ENCODE results near the gene HMGCLL1.

HMGCLL1 gene

GRCh38 chr6:55562318-55562717, 16.7 kb downstream of the HMGCLL1 start:
- H3K4me1 Mint-ChIP-seq, result no peaks in the 10 kb centered on the region
- no peaks in the 10 kb centered on the region for H3K36me3 Mint-ChIP-seq

GRCh38 chr6:55560290-55560885, 18.6 kb downstream of the HMGCLL1 start:
- no peaks in the 10 kb centered on the region for H3K36me3 Mint-ChIP-seq
- H3K27ac Mint-ChIP-seq, result no peak overlapping the region
- H3K27me3 Mint-ChIP-seq, result no peaks in the 10 kb centered on the region
- H3K9me3 Mint-ChIP-seq, result no peaks in the 10 kb centered on the region
- DNase-seq, result no peak
- CTCF ChIA-PET, result no interaction called here
- H3K4me3 Mint-ChIP-seq, result no peak overlapping the region
- no peaks in the 10 kb centered on the region for H3K4me1 Mint-ChIP-seq

More at GRCh38 chr6:55562318-55562717, 16.7 kb downstream of the HMGCLL1 start:
- DNase-seq, result no peak
- Mint-ChIP-seq H3K9me3 (no peaks in the 10 kb centered on the region), H3K27ac (no peak overlapping the region), H3K27me3 (no peaks in the 10 kb centered on the region), H3K4me3 (no peak overlapping the region)
- CTCF ChIA-PET, result no interaction called here

- CTCF ChIA-PET, result no interaction called here
These were observed 21.8 kb downstream of the HMGCLL1 start for GRCh38 chr6:55557146-55557545.

GRCh38 chr6:55545791-55546190, 33.2 kb downstream of the HMGCLL1 start:
- Mint-ChIP-seq H3K27ac (no peak overlapping the region), H3K4me3 (no peak overlapping the region), H3K9me3 (no peaks in the 10 kb centered on the region), H3K4me1 (no peaks in the 10 kb centered on the region), H3K27me3 (no peaks in the 10 kb centered on the region), H3K36me3 (no peaks in the 10 kb centered on the region)
- DNase-seq, result no peak
- CTCF ChIA-PET, result no interaction called here

More at GRCh38 chr6:55557146-55557545, 21.8 kb downstream of the HMGCLL1 start:
- no peak overlapping the region for H3K27ac Mint-ChIP-seq
- H3K4me1 Mint-ChIP-seq, result no peaks in the 10 kb centered on the region
- no peaks in the 10 kb centered on the region for H3K36me3 Mint-ChIP-seq
- no peak overlapping the region for H3K4me3 Mint-ChIP-seq
- no peak for DNase-seq
- H3K27me3 Mint-ChIP-seq, result no peaks in the 10 kb centered on the region
- H3K9me3 Mint-ChIP-seq, result no peaks in the 10 kb centered on the region

- H3K4me3 Mint-ChIP-seq, result no peak overlapping the region
- DNase-seq, result no peak
- no peak overlapping the region for H3K27ac Mint-ChIP-seq
- H3K9me3 Mint-ChIP-seq, result no peaks in the 10 kb centered on the region
- no peaks in the 10 kb centered on the region for H3K36me3 Mint-ChIP-seq
- CTCF ChIA-PET, result no interaction called here
- H3K4me1 Mint-ChIP-seq, result no peaks in the 10 kb centered on the region
- H3K27me3 Mint-ChIP-seq, result no peaks in the 10 kb centered on the region
These were observed 35.2 kb downstream of the HMGCLL1 start for GRCh38 chr6:55543633-55544309.

- CTCF ChIA-PET, result interaction anchor here (0.6 kb wide), 1 partner anchor 1202 kb away, joined by 3 read pairs; no protein-coding TSS in a partner anchor
- Mint-ChIP-seq H3K27ac (no peak overlapping the region), H3K4me1 (no peaks in the 10 kb centered on the region), H3K9me3 (no peaks in the 10 kb centered on the region), H3K36me3 (no peaks in the 10 kb centered on the region), H3K4me3 (no peak overlapping the region), H3K27me3 (no peaks in the 10 kb centered on the region)
- no peak for DNase-seq
These were observed 38.0 kb downstream of the HMGCLL1 start for GRCh38 chr6:55541024-55541423.

GRCh38 chr6:55536391-55536956, 42.5 kb downstream of the HMGCLL1 start:
- Mint-ChIP-seq H3K4me3 (no peak overlapping the region), H3K27ac (no peak overlapping the region), H3K9me3 (no peaks in the 10 kb centered on the region), H3K4me1 (no peaks in the 10 kb centered on the region), H3K36me3 (no peaks in the 10 kb centered on the region), H3K27me3 (no peaks in the 10 kb centered on the region)
- CTCF ChIA-PET, result no interaction called here
- no peak for DNase-seq

GRCh38 chr6:55531496-55531895, 47.5 kb downstream of the HMGCLL1 start:
- DNase-seq, result no peak
- no peaks in the 10 kb centered on the region for H3K4me1 Mint-ChIP-seq
- CTCF ChIA-PET, result no interaction called here
- no peak overlapping the region for H3K27ac Mint-ChIP-seq
- peaks cover 2% of the 10 kb centered on the region for H3K9me3 Mint-ChIP-seq
- H3K4me3 Mint-ChIP-seq, result no peak overlapping the region
- no peaks in the 10 kb centered on the region for H3K36me3 Mint-ChIP-seq
- no peaks in the 10 kb centered on the region for H3K27me3 Mint-ChIP-seq

GRCh38 chr6:55530931-55531330, 48.1 kb downstream of the HMGCLL1 start:
- Mint-ChIP-seq H3K27ac (no peak overlapping the region), H3K4me3 (no peak overlapping the region), H3K9me3 (peaks cover 2% of the 10 kb centered on the region), H3K27me3 (no peaks in the 10 kb centered on the region), H3K4me1 (no peaks in the 10 kb centered on the region), H3K36me3 (no peaks in the 10 kb centered on the region)
- CTCF ChIA-PET, result no interaction called here
- no peak for DNase-seq

GRCh38 chr6:55528624-55529023, 50.4 kb downstream of the HMGCLL1 start:
- Mint-ChIP-seq H3K27ac (no peak overlapping the region), H3K4me3 (no peak overlapping the region), H3K36me3 (no peaks in the 10 kb centered on the region), H3K4me1 (no peaks in the 10 kb centered on the region), H3K27me3 (no peaks in the 10 kb centered on the region), H3K9me3 (peaks cover 2% of the 10 kb centered on the region)
- DNase-seq, result no peak
- CTCF ChIA-PET, result no interaction called here

- H3K9me3 Mint-ChIP-seq, result peaks cover 2% of the 10 kb centered on the region
- no peak for DNase-seq
- H3K36me3 Mint-ChIP-seq, result no peaks in the 10 kb centered on the region
- no peaks in the 10 kb centered on the region for H3K4me1 Mint-ChIP-seq
- no peak overlapping the region for H3K4me3 Mint-ChIP-seq
- no peak overlapping the region for H3K27ac Mint-ChIP-seq
- H3K27me3 Mint-ChIP-seq, result no peaks in the 10 kb centered on the region
- CTCF ChIA-PET, result no interaction called here
These were observed 54.6 kb downstream of the HMGCLL1 start for GRCh38 chr6:55524441-55524840.

GRCh38 chr6:55518529-55519060, 60.4 kb downstream of the HMGCLL1 start:
- Mint-ChIP-seq H3K27me3 (no peaks in the 10 kb centered on the region), H3K9me3 (no peaks in the 10 kb centered on the region), H3K4me3 (no peak overlapping the region), H3K4me1 (no peaks in the 10 kb centered on the region), H3K36me3 (no peaks in the 10 kb centered on the region), H3K27ac (no peak overlapping the region)
- DNase-seq, result no peak
- CTCF ChIA-PET, result no interaction called here

GRCh38 chr6:55516736-55517135, 62.3 kb downstream of the HMGCLL1 start:
- Mint-ChIP-seq H3K36me3 (no peaks in the 10 kb centered on the region), H3K27me3 (no peaks in the 10 kb centered on the region), H3K4me1 (no peaks in the 10 kb centered on the region), H3K4me3 (no peak overlapping the region), H3K9me3 (no peaks in the 10 kb centered on the region), H3K27ac (no peak overlapping the region)
- CTCF ChIA-PET, result no interaction called here
- no peak for DNase-seq

GRCh38 chr6:55512904-55513303, 66.1 kb downstream of the HMGCLL1 start:
- H3K27ac Mint-ChIP-seq, result no peak overlapping the region
- no peaks in the 10 kb centered on the region for H3K27me3 Mint-ChIP-seq

More at GRCh38 chr6:55512904-55513303, 66.1 kb downstream of the HMGCLL1 start:
- Mint-ChIP-seq H3K4me1 (no peaks in the 10 kb centered on the region), H3K9me3 (no peaks in the 10 kb centered on the region), H3K4me3 (no peak overlapping the region), H3K36me3 (no peaks in the 10 kb centered on the region)
- DNase-seq, result no peak
- CTCF ChIA-PET, result no interaction called here
